Sigmoid colon (tissue), 7 donors: ENCODE data around the gene ADGRV1. TPM values are rescaled to one million over a fixed set of nuclear protein-coding genes. Genes with fewer than 3 reads are reported as not detected.

Experiments
- DNase-seq: peaks from one replicate; pipeline ENCODE4 v3.0.0-alpha.2; 2019
- H3K27ac ChIP-seq, 4 donors: fragments of 200-600 bp; sonication (generic); one replicate each; pipeline ENCODE4 v1.5.1; 2016 to 2019; ENCODE audit warnings: mild to moderate bottlenecking in 1 of 4
- H3K27me3 ChIP-seq, 3 donors: fragments of 200-600 bp; sonication (generic); one replicate each; pipeline ENCODE4 v1.5.1; 2019; ENCODE audit warnings: mild to moderate bottlenecking in 1 of 3
- H3K36me3 ChIP-seq, 4 donors: fragments of 200-600 bp; sonication (generic); one replicate each; pipeline ENCODE4 v1.5.1; 2016 to 2019
- H3K4me1 ChIP-seq, 4 donors: fragments of 200-600 bp; sonication (generic); one replicate each; pipeline ENCODE4 v1.5.1; 2017 to 2019
- H3K4me3 ChIP-seq, 4 donors: fragments of 200-600 bp; sonication (generic); one replicate each; pipeline ENCODE4 v1.5.1; 2017 to 2019; ENCODE audit warnings: mild to moderate bottlenecking in 2 of 4, moderate library complexity in 1 of 4
- H3K9me3 ChIP-seq, 4 donors: fragments of 200-600 bp in 3 of 4; sonication (generic) in 3 of 4; one replicate each; pipeline versions ENCODE4 v1.5.1 to v1.6.1; 2013 to 2019
- EP300 ChIP-seq, 4 donors: sonication (generic); formaldehyde crosslinking; IDR thresholded peaks; one replicate each; pipeline ENCODE4 v1.6.1; 2017; ENCODE audit warnings: antibody characterized with exemption in 4 of 4
- POLR2A ChIP-seq, 2 donors: fragments of 450-650 bp; IDR thresholded peaks; one replicate each; pipeline ENCODE4 v1.6.1; 2016; ENCODE audit warnings: antibody characterized with exemption in 2 of 2, mild to moderate bottlenecking in 2 of 2, moderate library complexity in 2 of 2
- POLR2AphosphoS5 ChIP-seq, 4 donors: sonication (generic); formaldehyde crosslinking; IDR thresholded peaks; one replicate each; pipeline ENCODE4 v1.6.1; 2017; ENCODE audit warnings: antibody characterized with exemption in 4 of 4
- WGBS, 2 donors: extraction: QIAGEN DNeasy Blood & Tissue Kit; methylation state at CpG; one replicate each; pipeline ENCODE4 v1.1.7; 2013; 5-methylcytosine and 5-hydroxymethylcytosine counted together
- intact Hi-C: fragments of 100-400 bp; cut with DNase I; formaldehyde crosslinking; loops from one replicate; pipeline ENCODE4 v1.15.1; 2023
- polyA plus RNA-seq, 3 donors: library from polyadenylated mRNA; stranded (reverse); fragments of 200-250 nt; gene quantifications; one replicate each; pipeline ENCODE4 v1.2.3, GENCODE V29; 2013
- total RNA-seq, 4 donors: library from RNA; depleted of rRNA; stranded (reverse); fragments of >200 nt; gene quantifications; one replicate each; pipeline ENCODE4 v1.1.0, GENCODE V29; 2016
- TF ChIP-seq, protein P1 (sequence below), 4 experiments: fragments of 450-650 bp in 3 of 4; fragments of 200-600 bp in 1 of 4; IDR thresholded peaks; one replicate each; pipeline ENCODE4 v1.5.1; 2016 to 2019; ENCODE audit warnings: antibody characterized with exemption in 4 of 4, mild to moderate bottlenecking in 3 of 4, moderate library complexity in 2 of 4
- donor health status: healthy with polysubstance abuse.
- donor health status: Bipolar disorder and iron deficiency.
- donor health status: healthy.

ADGRV1 gene
- total and polyA plus RNA-seq, 7 donors = 0.54 to 2.1 (median 0.74) TPM; not detected in 1

DNA sequence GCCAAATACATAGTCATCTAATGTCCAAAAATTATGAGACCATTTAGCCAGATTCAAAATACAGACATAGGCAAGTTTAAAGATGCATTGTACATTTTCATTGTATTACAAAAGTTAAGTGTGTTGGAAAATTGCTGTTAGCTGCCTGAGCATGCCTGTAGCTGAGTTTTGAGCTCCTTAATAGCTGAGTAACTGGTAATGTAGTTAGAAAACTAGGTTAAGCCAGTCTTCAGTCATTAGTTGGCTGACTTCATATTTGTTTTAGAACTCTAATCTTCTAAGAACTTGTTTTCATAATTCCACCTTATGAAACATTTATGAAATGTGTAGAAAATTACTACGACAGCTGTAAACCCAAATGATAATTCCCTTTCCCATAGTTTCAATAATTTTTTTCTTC, 531.2 kb downstream of the ADGRV1 start:
- 93 to 97% methylated on average over 1 of the region's 1 CpG for WGBS, 2 donors
- Histone ChIP-seq H3K27ac (no peak overlapping the region), H3K4me3 (no peak overlapping the region), H3K4me1 (peaks cover 0 to under 1% (median under 1%) of the 10 kb centered on the region in 4 donors), H3K27me3 (no peaks in the 10 kb centered on the region), H3K36me3 (no peaks in the 10 kb centered on the region), H3K9me3 (no peaks in the 10 kb centered on the region)
- no peak for TF ChIP-seq POLR2A (IDR thresholded peaks at IDR 0.05)
- TF ChIP-seq, protein P1, sequence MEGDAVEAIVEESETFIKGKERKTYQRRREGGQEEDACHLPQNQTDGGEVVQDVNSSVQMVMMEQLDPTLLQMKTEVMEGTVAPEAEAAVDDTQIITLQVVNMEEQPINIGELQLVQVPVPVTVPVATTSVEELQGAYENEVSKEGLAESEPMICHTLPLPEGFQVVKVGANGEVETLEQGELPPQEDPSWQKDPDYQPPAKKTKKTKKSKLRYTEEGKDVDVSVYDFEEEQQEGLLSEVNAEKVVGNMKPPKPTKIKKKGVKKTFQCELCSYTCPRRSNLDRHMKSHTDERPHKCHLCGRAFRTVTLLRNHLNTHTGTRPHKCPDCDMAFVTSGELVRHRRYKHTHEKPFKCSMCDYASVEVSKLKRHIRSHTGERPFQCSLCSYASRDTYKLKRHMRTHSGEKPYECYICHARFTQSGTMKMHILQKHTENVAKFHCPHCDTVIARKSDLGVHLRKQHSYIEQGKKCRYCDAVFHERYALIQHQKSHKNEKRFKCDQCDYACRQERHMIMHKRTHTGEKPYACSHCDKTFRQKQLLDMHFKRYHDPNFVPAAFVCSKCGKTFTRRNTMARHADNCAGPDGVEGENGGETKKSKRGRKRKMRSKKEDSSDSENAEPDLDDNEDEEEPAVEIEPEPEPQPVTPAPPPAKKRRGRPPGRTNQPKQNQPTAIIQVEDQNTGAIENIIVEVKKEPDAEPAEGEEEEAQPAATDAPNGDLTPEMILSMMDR (IDR thresholded peaks at IDR 0.05) = no peak
- no peak for TF ChIP-seq POLR2AphosphoS5 (IDR thresholded peaks at IDR 0.05)
- no peak for TF ChIP-seq EP300 (IDR thresholded peaks at IDR 0.05)
- no peak for DNase-seq
- intact Hi-C loops = no loop called here

DNA sequence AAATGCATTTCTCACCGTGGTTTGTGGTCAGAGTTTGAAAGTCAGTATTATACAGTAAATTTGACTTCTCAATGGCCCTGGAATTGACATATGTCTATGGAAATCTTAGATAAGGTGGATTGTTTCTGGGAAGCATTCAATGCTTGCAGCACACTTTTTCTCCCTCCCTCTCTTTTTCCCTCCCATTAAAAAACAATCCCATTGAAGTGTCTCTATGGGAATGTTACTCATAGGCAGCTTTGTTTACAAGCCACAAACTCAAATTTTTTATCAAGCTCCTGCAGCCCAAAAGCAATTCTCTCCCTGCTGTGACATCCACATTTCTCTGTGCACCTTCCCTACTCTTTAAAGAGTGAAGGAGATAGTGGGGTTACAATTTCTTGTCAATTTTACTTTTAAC, 532.4 kb downstream of the ADGRV1 start:
- intact Hi-C loops = no loop called here
- 34 to 59% methylated on average over 1 of the region's 1 CpG for WGBS, 2 donors
- TF ChIP-seq, protein P1 (IDR thresholded peaks at IDR 0.05) = no peak
- TF ChIP-seq EP300 (IDR thresholded peaks at IDR 0.05) = no peak
- TF ChIP-seq POLR2AphosphoS5 (IDR thresholded peaks at IDR 0.05) = no peak
- TF ChIP-seq POLR2A (IDR thresholded peaks at IDR 0.05) = no peak
- Histone ChIP-seq H3K27me3 (no peaks in the 10 kb centered on the region), H3K4me1 (peaks cover 0 to 13% (median 7%) of the 10 kb centered on the region in 4 donors), H3K36me3 (no peaks in the 10 kb centered on the region), H3K27ac (no peak overlapping the region), H3K9me3 (no peaks in the 10 kb centered on the region), H3K4me3 (no peak overlapping the region)
- DNase-seq = no peak

DNA sequence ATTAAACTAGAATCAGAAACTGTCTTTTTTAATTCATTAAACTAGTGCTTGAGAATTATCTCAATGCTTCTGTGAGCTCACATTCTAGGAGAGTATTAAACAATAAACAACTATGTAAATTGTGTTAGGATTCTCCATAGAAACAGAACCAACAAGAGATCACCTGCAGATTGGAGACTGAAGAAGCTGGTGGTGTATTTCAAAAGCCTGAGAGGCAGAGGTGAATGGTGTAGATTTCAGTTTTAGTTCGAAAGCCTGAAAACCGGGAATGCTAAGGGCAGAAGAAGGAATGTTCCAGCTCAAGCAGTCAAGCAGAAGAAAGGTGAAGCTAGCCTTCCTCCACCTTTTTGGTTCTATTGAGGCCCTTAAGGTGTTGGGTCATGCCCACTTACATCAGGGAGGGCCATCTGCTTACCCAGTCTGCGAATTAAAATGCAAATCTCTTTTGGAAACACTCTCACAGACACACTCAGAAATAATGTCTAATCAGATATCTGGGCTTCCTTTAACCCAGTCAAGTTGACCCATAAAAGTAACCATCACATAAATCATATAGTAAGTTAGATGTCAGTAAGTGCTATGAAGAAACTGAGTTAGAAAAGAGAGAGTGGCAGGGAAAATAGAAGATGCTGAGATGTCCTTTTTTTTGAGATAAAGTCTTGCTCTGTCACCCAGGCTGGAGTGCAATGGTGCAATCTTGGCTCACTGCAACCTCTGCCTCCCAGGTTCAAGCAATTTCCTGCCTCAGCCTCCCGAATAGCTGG, 533.1 kb downstream of the ADGRV1 start:
- no peaks in the 10 kb centered on the region for H3K27me3 ChIP-seq
- no peak for DNase-seq
- TF ChIP-seq EP300 (IDR thresholded peaks at IDR 0.05) = no peak
- TF ChIP-seq POLR2A (IDR thresholded peaks at IDR 0.05) = no peak
- TF ChIP-seq POLR2AphosphoS5 (IDR thresholded peaks at IDR 0.05) = no peak
- TF ChIP-seq, protein P1 (IDR thresholded peaks at IDR 0.05) = no peak
- intact Hi-C loops = no loop called here
- peaks cover 0 to 18% (median 10%) of the 10 kb centered on the region in 4 donors for H3K4me1 ChIP-seq
- 92 to 94% methylated on average over 4 of the region's 4 CpGs for WGBS, 2 donors
- H3K4me3 ChIP-seq = no peak overlapping the region
- H3K36me3 ChIP-seq = no peaks in the 10 kb centered on the region
- H3K9me3 ChIP-seq = no peaks in the 10 kb centered on the region
- H3K27ac ChIP-seq = no peak overlapping the region

DNA sequence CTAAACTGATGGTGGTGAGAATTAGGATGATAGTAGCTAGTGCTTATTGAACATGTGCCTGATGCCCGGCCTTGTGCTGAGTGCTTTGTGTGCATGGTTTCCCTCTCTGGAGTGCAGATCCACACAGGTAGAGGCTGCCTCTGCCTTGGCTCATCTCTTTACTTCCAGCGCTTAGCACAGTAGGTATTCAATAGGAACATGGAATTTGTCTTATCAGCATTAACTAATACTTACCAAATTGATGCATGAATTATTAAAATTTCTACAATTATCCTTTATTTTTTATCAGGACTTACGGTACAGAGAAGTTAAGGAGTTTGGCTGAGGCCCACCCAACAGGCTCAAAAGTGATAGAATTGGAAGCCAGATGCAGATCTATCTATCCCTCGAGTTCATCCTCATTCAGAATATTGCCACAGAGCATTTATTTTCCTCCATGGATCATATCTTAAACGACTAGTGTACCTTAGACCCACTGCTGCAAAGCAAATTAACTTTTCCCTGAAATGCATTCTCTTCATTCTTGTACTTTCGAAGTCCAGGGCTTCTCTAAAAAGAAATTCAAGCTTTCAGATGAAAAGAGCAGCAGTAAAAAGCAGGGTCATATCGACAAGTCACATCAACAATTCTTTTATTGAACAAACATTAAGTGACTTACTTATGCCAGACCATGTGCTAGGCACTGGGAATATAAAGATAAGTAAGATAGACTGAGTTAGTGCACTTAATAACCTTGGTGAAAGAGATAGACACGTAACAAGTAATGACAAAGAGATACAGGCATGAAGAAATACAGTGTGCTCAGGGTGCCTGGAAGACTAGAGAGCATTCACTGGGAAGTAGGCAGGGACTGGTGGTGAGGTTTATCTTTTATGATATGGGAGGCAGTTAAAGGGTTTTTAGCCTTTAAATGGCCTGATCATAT, 534.5 kb downstream of the ADGRV1 start:
- intact Hi-C loops = no loop called here
- peaks cover 0 to 24% (median 15%) of the 10 kb centered on the region in 4 donors for H3K4me1 ChIP-seq

More for the DNA sequence above, 534.5 kb downstream of the ADGRV1 start:
- Histone ChIP-seq H3K27me3 (no peaks in the 10 kb centered on the region), H3K27ac (no peak overlapping the region), H3K9me3 (no peaks in the 10 kb centered on the region), H3K4me3 (no peak overlapping the region), H3K36me3 (no peaks in the 10 kb centered on the region)
- DNase-seq = no peak
- 54 to 76% methylated on average over 8 of the region's 8 CpGs for WGBS, 2 donors
- TF ChIP-seq, protein P1 (IDR thresholded peaks at IDR 0.05) = no peak
- TF ChIP-seq POLR2AphosphoS5 (IDR thresholded peaks at IDR 0.05) = no peak
- TF ChIP-seq POLR2A (IDR thresholded peaks at IDR 0.05) = no peak
- TF ChIP-seq EP300 (IDR thresholded peaks at IDR 0.05) = no peak
